Mesendoderm (in vitro differentiated cells): Measurements from ENCODE around the gene CCL19.
"Not testable (repeated sequence)": the region's sequence is repeated elsewhere in the genome, so short reads cannot be mapped to it uniquely, and the experiment has no call there.

Source experiments
- DNase-seq: peaks from one replicate; pipeline ENCODE4 v3.0.0; 2013
- H2AK5ac ChIP-seq: 2 replicates; pipeline ENCODE4 v1.6.1; 2013; ENCODE audit warnings: low read length, inconsistent platforms
- H2BK120ac ChIP-seq: 2 replicates; pipeline ENCODE4 v1.6.1; 2013; ENCODE audit warnings: low read depth, mild to moderate bottlenecking, low read length, moderate library complexity, mixed read lengths
- H2BK15ac ChIP-seq: replicated peaks from 2 replicates; pipeline ENCODE4 v1.6.1; 2013; ENCODE audit warnings: low read depth, mild to moderate bottlenecking, moderate library complexity
- H2BK5ac ChIP-seq: 2 replicates; pipeline ENCODE4 v1.6.1; 2013; ENCODE audit warnings: low read length, inconsistent platforms
- H3K18ac ChIP-seq: 2 replicates; pipeline ENCODE4 v1.6.1; 2013; ENCODE audit warnings: mild to moderate bottlenecking, low read length, mixed read lengths
- H3K23ac ChIP-seq: one replicate; pipeline ENCODE4 v1.6.1; 2013; ENCODE audit warnings: low read length
- H3K27ac ChIP-seq: 2 replicates; pipeline ENCODE4 v1.5.1; 2013; ENCODE audit warnings: low read depth, mild to moderate bottlenecking, inconsistent platforms, low read length, moderate library complexity
- H3K27me3 ChIP-seq: 2 replicates; pipeline ENCODE4 v1.6.1; 2013; ENCODE audit warnings: low read length, control low read depth, mild to moderate bottlenecking, inconsistent platforms; ENCODE audit not compliant: insufficient read depth, poor library complexity
- H3K36me3 ChIP-seq: 2 replicates; pipeline ENCODE4 v1.6.1; 2013; ENCODE audit warnings: low read length, inconsistent platforms; ENCODE audit not compliant: control insufficient read depth, insufficient read depth
- H3K4ac ChIP-seq: one replicate; pipeline ENCODE4 v1.6.1; 2013; ENCODE audit warnings: low read depth, mild to moderate bottlenecking, low read length, moderate library complexity
- H3K4me1 ChIP-seq: 2 replicates; pipeline ENCODE4 v1.6.1; 2013; ENCODE audit warnings: low read depth, low read length, inconsistent platforms; ENCODE audit not compliant: control insufficient read depth
- H3K4me2 ChIP-seq: 2 replicates; pipeline ENCODE4 v1.6.1; 2013; ENCODE audit warnings: low read length
- H3K4me3 ChIP-seq: 2 replicates; pipeline ENCODE4 v1.5.1; 2013; ENCODE audit warnings: mild to moderate bottlenecking, low read length
- H3K56ac ChIP-seq: one replicate; pipeline ENCODE4 v1.6.1; 2013; ENCODE audit warnings: low read length
- H3K79me1 ChIP-seq: 2 replicates; pipeline ENCODE4 v1.6.1; 2013; ENCODE audit warnings: low read length, inconsistent platforms
- H3K79me2 ChIP-seq: 2 replicates; pipeline ENCODE4 v1.6.1; 2013; ENCODE audit warnings: mild to moderate bottlenecking, low read length; ENCODE audit not compliant: control insufficient read depth, insufficient read depth
- H3K9ac ChIP-seq: 2 replicates; pipeline ENCODE4 v1.6.1; 2013; ENCODE audit warnings: low read length, inconsistent platforms
- H4K5ac ChIP-seq: one replicate; pipeline ENCODE4 v1.6.1; 2013; ENCODE audit warnings: low read length
- H4K8ac ChIP-seq: one replicate; pipeline ENCODE4 v1.6.1; 2013; ENCODE audit warnings: low read depth, mild to moderate bottlenecking, control low read depth, low read length, moderate library complexity
- WGBS: extraction: QIAGEN DNeasy Blood & Tissue Kit; methylation state at CpG from one replicate; pipeline ENCODE4 v1.1.7; 2013; ENCODE audit warnings: low lambda C conversion rate, missing lambda C conversion rate; ENCODE audit not compliant: insufficient coverage; ENCODE audit errors: extremely low coverage; 5-methylcytosine and 5-hydroxymethylcytosine counted together

The CCL19 gene

DNA sequence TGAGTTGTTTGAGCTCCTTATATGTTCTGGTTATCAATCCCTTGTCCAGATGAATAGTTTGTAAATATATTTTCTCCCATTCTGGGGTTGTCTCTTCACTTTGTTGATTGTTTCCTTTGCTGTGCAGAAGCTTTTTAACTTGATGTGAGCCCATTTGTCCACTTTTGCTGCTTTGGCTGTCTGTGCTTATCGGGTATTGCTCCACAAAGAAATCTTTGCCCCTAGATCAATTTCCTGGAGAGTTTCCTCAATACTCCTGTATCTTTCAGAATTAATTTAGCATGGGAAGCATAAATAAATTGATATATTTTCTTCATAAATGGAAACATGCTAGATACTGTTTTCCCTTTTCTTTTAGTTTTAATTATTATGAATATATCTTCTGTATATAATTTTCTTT lies 41.4 kb upstream of the CCL19 start:
- H3K4me3 ChIP-seq = no peak overlapping the region
- no CpG with 5 or more reads among the region's 1 CpG for WGBS

DNA sequence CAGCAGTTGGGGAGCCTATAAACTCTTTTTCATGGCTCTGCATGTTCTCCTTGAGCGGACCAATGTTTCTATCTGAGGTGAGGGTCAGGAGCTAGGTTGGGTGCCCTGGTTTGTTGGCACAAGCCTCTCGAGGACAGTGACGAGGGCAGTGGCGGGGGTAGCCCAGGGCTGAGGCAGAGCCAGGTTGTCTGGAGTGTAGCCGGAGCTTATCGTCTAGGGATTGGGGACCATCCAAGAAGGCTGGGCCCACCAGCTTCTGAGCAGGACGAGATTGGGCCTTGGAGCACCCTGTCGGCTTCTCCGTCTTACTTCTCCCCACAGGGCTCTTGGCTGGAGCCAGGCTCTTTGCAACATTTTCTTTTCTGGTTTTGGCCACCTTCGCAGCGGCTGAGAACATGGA lies 32.1 kb upstream of the CCL19 start:
- H3K27me3 ChIP-seq = no peaks in the 10 kb centered on the region
- H2AK5ac ChIP-seq = no peak overlapping the region
- no peak overlapping the region for H3K4ac ChIP-seq
- H3K4me3 ChIP-seq = no peak overlapping the region
- no peaks in the 10 kb centered on the region for H3K36me3 ChIP-seq
- no peak overlapping the region for H3K27ac ChIP-seq
- DNase-seq = no peak
- H3K23ac ChIP-seq = no peak overlapping the region
- no peak overlapping the region for H3K18ac ChIP-seq
- WGBS = no CpG with 5 or more reads among the region's 11 CpGs
- H3K9ac ChIP-seq = no peak overlapping the region
- no peak overlapping the region for H3K4me2 ChIP-seq
- no peak overlapping the region for H2BK120ac ChIP-seq
- no peak overlapping the region for H2BK5ac ChIP-seq
- H3K56ac ChIP-seq = no peak overlapping the region
- no peaks in the 10 kb centered on the region for H3K79me1 ChIP-seq
- no peak overlapping the region for H4K5ac ChIP-seq
- no peak overlapping the region for H2BK15ac ChIP-seq
- H3K79me2 ChIP-seq = no peaks in the 10 kb centered on the region
- H3K4me1 ChIP-seq = no peaks in the 10 kb centered on the region
- no peak overlapping the region for H4K8ac ChIP-seq

More for the DNA sequence above, 41.4 kb upstream of the CCL19 start:
- Histone ChIP-seq H3K79me1 (no peaks in the 10 kb centered on the region), H3K23ac (no peak overlapping the region), H2BK5ac (no peak overlapping the region), H3K9ac (no peak overlapping the region), H3K36me3 (no peaks in the 10 kb centered on the region), H4K5ac (no peak overlapping the region), H3K27ac (no peak overlapping the region), H3K27me3 (no peaks in the 10 kb centered on the region), H3K4me2 (no peak overlapping the region), H2AK5ac (no peak overlapping the region), H2BK15ac (no peak overlapping the region), H3K56ac (no peak overlapping the region), H3K4me1 (no peaks in the 10 kb centered on the region), H4K8ac (no peak overlapping the region), H2BK120ac (no peak overlapping the region), H3K18ac (no peak overlapping the region), H3K4ac (no peak overlapping the region), H3K79me2 (no peaks in the 10 kb centered on the region)
- DNase-seq = no peak

DNA sequence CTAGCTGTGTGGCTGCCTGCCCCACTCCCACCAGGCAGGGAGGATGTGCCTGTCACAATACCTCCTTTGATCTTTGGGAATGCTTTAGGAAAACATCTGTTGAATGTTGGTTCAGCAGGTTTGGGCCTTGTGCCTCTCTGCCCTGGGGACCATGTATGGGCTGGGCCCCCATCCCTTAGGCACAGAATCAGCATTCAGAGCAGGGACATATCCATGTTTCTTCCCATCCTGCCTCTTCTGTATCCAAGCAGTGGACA lies 28.6 kb upstream of the CCL19 start:
- not testable (repeated sequence) for H3K79me1 ChIP-seq, H3K4me2 ChIP-seq, H2AK5ac ChIP-seq, H3K27ac ChIP-seq, H2BK5ac ChIP-seq, H3K27me3 ChIP-seq, H3K9ac ChIP-seq, DNase-seq, H2BK120ac ChIP-seq, H4K8ac ChIP-seq, H4K5ac ChIP-seq, H3K4ac ChIP-seq, H3K4me1 ChIP-seq, H3K23ac ChIP-seq, H2BK15ac ChIP-seq, H3K79me2 ChIP-seq, H3K4me3 ChIP-seq, H3K56ac ChIP-seq, H3K18ac ChIP-seq, H3K36me3 ChIP-seq

DNA sequence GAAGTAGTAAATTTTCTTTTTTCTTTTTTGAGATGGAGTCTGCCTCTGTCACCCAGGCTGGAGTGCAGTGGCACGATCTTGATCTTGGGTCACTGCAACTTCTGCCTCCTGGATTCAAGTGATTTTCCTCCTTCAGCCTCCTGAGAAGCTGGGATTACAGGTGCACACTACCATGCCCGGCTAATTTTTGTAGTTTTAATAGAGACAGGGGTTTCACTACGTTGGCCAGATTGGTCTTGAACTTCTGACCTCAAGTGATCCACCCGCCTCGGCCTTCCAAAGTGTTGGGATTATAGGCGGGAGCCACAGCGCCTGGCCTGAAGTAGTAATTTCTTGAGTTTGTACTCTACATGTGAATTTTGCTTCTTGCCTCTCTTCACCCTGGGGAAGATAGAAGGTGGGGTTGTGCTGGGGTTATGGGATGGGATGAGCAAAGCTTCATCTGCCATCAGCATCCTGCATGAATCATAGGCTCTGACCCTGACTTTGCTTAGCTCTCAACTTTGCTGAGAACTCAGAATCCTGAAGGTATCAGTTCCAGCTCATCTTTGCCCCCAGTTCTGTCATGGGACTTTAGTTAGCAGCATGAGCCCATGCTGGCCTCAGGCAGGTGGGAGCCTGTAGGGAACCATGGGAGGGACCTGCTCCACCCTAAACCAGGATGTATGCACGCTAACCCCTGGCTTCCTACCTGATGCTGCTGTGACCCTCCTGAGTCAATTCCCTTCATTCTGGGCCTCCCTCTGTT lies 28.1 kb upstream of the CCL19 start:
- H2BK5ac ChIP-seq = no peak overlapping the region
- no peak overlapping the region for H3K4me3 ChIP-seq
- no peak overlapping the region for H3K23ac ChIP-seq
- H3K4me2 ChIP-seq = no peak overlapping the region
- H3K27me3 ChIP-seq = no peaks in the 10 kb centered on the region
- no peak overlapping the region for H3K56ac ChIP-seq
- no peak overlapping the region for H3K27ac ChIP-seq
- no peak overlapping the region for H2AK5ac ChIP-seq
- H3K9ac ChIP-seq = no peak overlapping the region
- no peaks in the 10 kb centered on the region for H3K4me1 ChIP-seq
- WGBS = no CpG with 5 or more reads among the region's 8 CpGs
- H3K18ac ChIP-seq = no peak overlapping the region
- no peaks in the 10 kb centered on the region for H3K79me1 ChIP-seq
- no peak overlapping the region for H2BK15ac ChIP-seq
- H2BK120ac ChIP-seq = no peak overlapping the region
- no peak for DNase-seq
- H4K5ac ChIP-seq = no peak overlapping the region
- H3K36me3 ChIP-seq = no peaks in the 10 kb centered on the region
- H3K4ac ChIP-seq = no peak overlapping the region
- no peak overlapping the region for H4K8ac ChIP-seq
- no peaks in the 10 kb centered on the region for H3K79me2 ChIP-seq

DNA sequence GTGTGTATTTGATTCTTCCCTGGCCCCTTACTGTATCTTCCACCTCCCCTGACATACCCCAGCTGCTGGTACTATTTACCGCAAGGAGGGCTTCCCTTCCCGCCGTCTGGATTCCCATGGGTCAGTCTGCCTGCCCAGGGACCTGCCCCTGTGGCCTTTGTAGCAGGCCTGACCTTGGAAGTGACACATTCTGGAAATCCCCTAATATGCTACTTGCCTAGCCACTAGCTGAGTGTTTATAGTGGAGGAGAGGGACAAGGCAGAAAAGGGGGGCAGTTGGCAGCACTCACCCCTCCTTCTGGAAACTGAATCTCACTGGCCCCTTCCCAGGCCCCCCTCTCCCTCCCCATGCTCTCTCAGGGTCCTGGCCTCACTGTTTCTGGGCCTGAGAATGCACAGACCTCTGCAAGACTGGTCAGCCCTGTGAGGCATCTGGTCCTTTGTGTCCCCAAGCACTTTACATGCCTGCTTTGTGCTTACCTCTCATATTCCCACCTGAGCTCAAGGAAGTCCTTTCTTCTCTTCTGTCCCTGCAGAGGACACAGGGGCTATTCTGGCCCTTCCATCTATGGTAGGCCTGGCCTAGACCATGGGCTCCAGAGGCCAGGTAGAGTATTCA lies 27.0 kb upstream of the CCL19 start:
- Histone ChIP-seq H4K5ac (no peak overlapping the region), H2AK5ac (no peak overlapping the region), H3K4me3 (no peak overlapping the region), H3K4me2 (no peak overlapping the region), H3K9ac (no peak overlapping the region), H2BK5ac (no peak overlapping the region), H3K4me1 (no peaks in the 10 kb centered on the region), H3K36me3 (no peaks in the 10 kb centered on the region), H3K27me3 (no peaks in the 10 kb centered on the region), H4K8ac (no peak overlapping the region), H3K79me2 (no peaks in the 10 kb centered on the region), H2BK15ac (no peak overlapping the region), H3K23ac (no peak overlapping the region), H3K4ac (no peak overlapping the region), H2BK120ac (no peak overlapping the region), H3K79me1 (no peaks in the 10 kb centered on the region), H3K56ac (no peak overlapping the region), H3K18ac (no peak overlapping the region), H3K27ac (no peak overlapping the region)
- no CpG with 5 or more reads among the region's 3 CpGs for WGBS
- DNase-seq = no peak

- H3K9ac ChIP-seq = no peak overlapping the region
- H3K18ac ChIP-seq = no peak overlapping the region
- H2BK5ac ChIP-seq = no peak overlapping the region
- H3K4me1 ChIP-seq = no peaks in the 10 kb centered on the region
- no peak overlapping the region for H2AK5ac ChIP-seq
- no peaks in the 10 kb centered on the region for H3K36me3 ChIP-seq
- no peaks in the 10 kb centered on the region for H3K27me3 ChIP-seq
- no peak for DNase-seq
- no peak overlapping the region for H3K56ac ChIP-seq
- no peak overlapping the region for H3K4me2 ChIP-seq
- no peak overlapping the region for H3K23ac ChIP-seq
- H4K8ac ChIP-seq = no peak overlapping the region
- no peak overlapping the region for H2BK120ac ChIP-seq
- no peak overlapping the region for H4K5ac ChIP-seq
- no CpG with 5 or more reads among the region's 4 CpGs for WGBS
- H3K27ac ChIP-seq = no peak overlapping the region
- no peaks in the 10 kb centered on the region for H3K79me1 ChIP-seq
- no peak overlapping the region for H2BK15ac ChIP-seq
- H3K79me2 ChIP-seq = no peaks in the 10 kb centered on the region
- no peak overlapping the region for H3K4ac ChIP-seq
- no peak overlapping the region for H3K4me3 ChIP-seq
Measured at GRCh38 chr9:34716711-34717110, 25.6 kb upstream of the CCL19 start.
